Measurements from ENCODE around the gene SHANK1.

GRCh38 chr19:50722201-50723013 lies 2.8 kb upstream of the SHANK1 start:
- no peak for TF ChIP-seq RAD21 (IDR thresholded peaks at IDR 0.05)
- TF ChIP-seq CTCF (IDR thresholded peaks at IDR 0.05; ENCODE audit: low read depth, low read length, missing input control): no peak
- no peak for TF ChIP-seq GABPA (IDR thresholded peaks at IDR 0.05 in 1 of 2, conservative IDR thresholded peaks at IDR 0.05 in 1 of 2)
- no peak for TF ChIP-seq HNF4G (IDR thresholded peaks at IDR 0.05)
- TF ChIP-seq TAF1 (conservative IDR thresholded peaks at IDR 0.05): no peak
- no peak for TF ChIP-seq YY1 (IDR thresholded peaks at IDR 0.05)

Data from liver (tissue), 3 donors.